Esophagus mucosa (tissue), 1 donor: ENCODE results near the gene TAPBPL. TPM values are rescaled to one million over a fixed set of nuclear protein-coding genes. Genes with fewer than 3 reads are reported as not detected.
"Not testable (repeated sequence)": the region's sequence is repeated elsewhere in the genome, so short reads cannot be mapped to it uniquely, and the experiment has no call there.

ENCODE experiments used
- ATAC-seq: fragments of 200-7000 bp; cut with Tn5 transposase; one replicate; pipeline ENCODE4 v1.9.1; 2020
- total RNA-seq: library from RNA; stranded (reverse); gene quantifications from one replicate; pipeline ENCODE4 v1.2.4, GENCODE V29; 2023
- donor health status: DM: yes; HTN: yes; CAD: no.

TAPBPL gene
- total RNA-seq, 1 donor from 2014 or later: 11.4 TPM

GRCh38 chr12:6463858-6464257 lies 12.0 kb downstream of the TAPBPL start:
- no peak for ATAC-seq

GRCh38 chr12:6464531-6464930 lies 12.7 kb downstream of the TAPBPL start:
- ATAC-seq: no peak

GRCh38 chr12:6465467-6466183 lies 13.8 kb downstream of the TAPBPL start:
- peak; percentile 54 for ATAC-seq

- ATAC-seq: no peak
Observed at GRCh38 chr12:6466184-6466573, 14.3 kb downstream of the TAPBPL start.

- not testable (repeated sequence) for ATAC-seq
Observed at GRCh38 chr12:6466751-6467150, 14.9 kb downstream of the TAPBPL start.

GRCh38 chr12:6467571-6468282 lies 15.9 kb downstream of the TAPBPL start:
- ATAC-seq: not testable (repeated sequence)

- no peak for ATAC-seq
Observed at GRCh38 chr12:6468283-6468575, 16.4 kb downstream of the TAPBPL start.

GRCh38 chr12:6469092-6469491 lies 17.2 kb downstream of the TAPBPL start:
- no peak for ATAC-seq

- ATAC-seq: no peak
Observed at GRCh38 chr12:6469609-6470374, 17.9 kb downstream of the TAPBPL start.

- peak; percentile 97 for ATAC-seq
Observed at GRCh38 chr12:6470375-6471163, 18.7 kb downstream of the TAPBPL start, which contains the start of gene VAMP1. TSS of gene VAMP1 (minus strand) at chr12:6470677. CDS start at chr12:6470531, 146 bp downstream.

- no peak for ATAC-seq
Observed at GRCh38 chr12:6471989-6472360, 20.1 kb downstream of the TAPBPL start.

GRCh38 chr12:6472491-6472890 lies 20.6 kb downstream of the TAPBPL start:
- ATAC-seq: no peak

GRCh38 chr12:6475233-6475975 lies 23.6 kb downstream of the TAPBPL start:
- not testable (repeated sequence) for ATAC-seq

GRCh38 chr12:6476489-6476888 lies 24.6 kb downstream of the TAPBPL start:
- no peak for ATAC-seq

GRCh38 chr12:6477601-6478377 lies 25.9 kb downstream of the TAPBPL start:
- ATAC-seq: peak; percentile 15

GRCh38 chr12:6478416-6478815 lies 26.6 kb downstream of the TAPBPL start:
- peak; percentile 32 for ATAC-seq

- no peak for ATAC-seq
Observed at GRCh38 chr12:6488240-6488639, 36.4 kb downstream of the TAPBPL start.

GRCh38 chr12:6489449-6489848 lies 37.6 kb downstream of the TAPBPL start:
- no peak for ATAC-seq

GRCh38 chr12:6490673-6491072 lies 38.8 kb downstream of the TAPBPL start:
- not testable (repeated sequence) for ATAC-seq

GRCh38 chr12:6492838-6493496 lies 41.1 kb downstream of the TAPBPL start, which contains the start of gene MRPL51:
TSS of gene MRPL51 (minus strand) at chr12:6493262. CDS start at chr12:6493136, 126 bp downstream.
- ATAC-seq: peak; percentile 95
